Activated effector memory CD4-positive, alpha-beta T cell treated with anti-CD3 and anti-CD28 coated beads, Interleukin-2, amount 50 U/mL, for 16 hours (primary cell): ENCODE data around the gene CDKN2D.
"Not testable (repeated sequence)": the region's sequence is repeated elsewhere in the genome, so short reads cannot be mapped to it uniquely, and the experiment has no call there.

Experiments
- DNase-seq: peaks from one replicate; pipeline ENCODE4 v3.0.0-alpha.2; 2020

The CDKN2D gene

GRCh38 chr19:10580979-10581631 is 12.3 kb upstream of the CDKN2D start:
- peak; percentile 94 for DNase-seq

GRCh38 chr19:10577951-10578350 is 9.2 kb upstream of the CDKN2D start:
- DNase-seq, result no peak

- no peak for DNase-seq
Measured at GRCh38 chr19:10575011-10575716, 6.4 kb upstream of the CDKN2D start.

- DNase-seq, result no peak
Measured at GRCh38 chr19:10574462-10574861, 5.7 kb upstream of the CDKN2D start.

GRCh38 chr19:10573793-10574192 is 5.0 kb upstream of the CDKN2D start:
- not testable (repeated sequence) for DNase-seq

GRCh38 chr19:10568062-10568825 is 535 bp downstream of the CDKN2D start:
- peak; percentile 86 for DNase-seq

GRCh38 chr19:10567656-10568055 is 1.1 kb downstream of the CDKN2D start:
- DNase-seq, result no peak

GRCh38 chr19:10566658-10567410 is 1.9 kb downstream of the CDKN2D start:
- peak; percentile 81 for DNase-seq

- DNase-seq, result no peak
Measured at GRCh38 chr19:10566408-10566657, 2.4 kb downstream of the CDKN2D start.

GRCh38 chr19:10565567-10566407 is 3.0 kb downstream of the CDKN2D start, which contains the start of gene KRI1:
KRI1 (minus strand) TSS chr19:10566010; CDS start chr19:10565999, 11 bp downstream.
- DNase-seq, result peak; percentile 99

GRCh38 chr19:10565028-10565566 is 3.7 kb downstream of the CDKN2D start:
- peak; percentile 83 for DNase-seq

- no peak for DNase-seq
Measured at GRCh38 chr19:10562609-10563008, 6.2 kb downstream of the CDKN2D start.

- no peak for DNase-seq
Measured at GRCh38 chr19:10560154-10560553, 8.6 kb downstream of the CDKN2D start.

GRCh38 chr19:10557603-10558197 is 11.1 kb downstream of the CDKN2D start:
- no peak for DNase-seq

GRCh38 chr19:10555610-10555973 is 13.2 kb downstream of the CDKN2D start:
- no peak for DNase-seq

- DNase-seq, result no peak
Measured at GRCh38 chr19:10554760-10555609, 13.8 kb downstream of the CDKN2D start.

GRCh38 chr19:10553943-10554381 is 14.8 kb downstream of the CDKN2D start:
- DNase-seq, result peak; percentile 76

GRCh38 chr19:10553087-10553667 is 15.6 kb downstream of the CDKN2D start:
- DNase-seq, result no peak

- no peak for DNase-seq
Measured at GRCh38 chr19:10552510-10553053, 16.2 kb downstream of the CDKN2D start.
